Pancreas (tissue), 10 donors: ENCODE data around the gene MT1F. TPM values are rescaled to one million over a fixed set of nuclear protein-coding genes. Genes with fewer than 3 reads are reported as not detected.

Source experiments
- ATAC-seq, 4 donors: fragments of 200-7000 bp; cut with Tn5 transposase; one replicate each; pipeline versions ENCODE4 v1.8.0 to v1.9.1; 2020; ENCODE audit warnings: mild to moderate bottlenecking in 4 of 4, moderate library complexity in 4 of 4
- DNase-seq, 6 donors: peaks; one replicate each; pipeline ENCODE4 v3.0.0-alpha.2; 2020
- FAIRE-seq: peaks from 2 replicates; lab custom pipeline; 2012; peaks lifted over from hg19 to GRCh38; lab: Jason Lieb, UNC
- H3K27ac ChIP-seq, 4 donors: fragments of 200-600 bp; sonication (generic); 1 replicate in 3 of 4; 2 replicates in 1 of 4; pipeline versions ENCODE4 v1.5.0 to v1.8.0; 2020
- H3K27me3 ChIP-seq, 4 donors: fragments of 200-600 bp; one replicate each; pipeline ENCODE4 v1.8.0; 2021
- H3K36me3 ChIP-seq, 3 donors: fragments of 200-600 bp; sonication (generic) in 1 of 3; one replicate each; pipeline versions ENCODE4 v1.5.0 to v1.8.0; 2020 to 2021
- H3K4me1 ChIP-seq, 3 donors: fragments of 200-600 bp; one replicate each; pipeline ENCODE4 v1.8.0; 2021
- H3K4me3 ChIP-seq, 4 donors: fragments of 200-600 bp; sonication (generic) in 2 of 4; one replicate each; pipeline versions ENCODE4 v1.5.0 to v1.8.0; 2020 to 2021
- H3K9me3 ChIP-seq, 4 donors: fragments of 200-600 bp; one replicate each; pipeline ENCODE4 v1.8.0; 2021
- CTCF ChIP-seq, 4 donors: fragments of 200-600 bp; sonication (generic) in 3 of 4; IDR thresholded peaks; one replicate each; pipeline versions ENCODE4 v1.5.0 to v1.8.0; 2021; ENCODE audit warnings: antibody characterized with exemption in 4 of 4
- WGBS, 2 donors: extraction: QIAGEN DNeasy Blood & Tissue Kit; methylation state at CpG; one replicate each; pipeline ENCODE4 v1.1.7; 2013; 5-methylcytosine and 5-hydroxymethylcytosine counted together
- intact Hi-C, 3 donors: fragments of 100-400 bp; cut with DNase I; formaldehyde crosslinking; loops; one replicate each; pipeline versions ENCODE4 v1.11.1 to v1.14.2; 2022
- polyA plus RNA-seq, 2 donors: library from polyadenylated mRNA; stranded (reverse); fragments of 200-250 nt; gene quantifications; one replicate each; pipeline ENCODE4 v1.2.3, GENCODE V29; 2013
- total RNA-seq, 6 donors: library from RNA; stranded (reverse); fragmentation: NEBNext Ultra II Directional in 4 of 6; extraction: Animal tissue kit (Norgen Biotek cat#: 25700) in 4 of 6; gene quantifications; one replicate each; pipeline versions ENCODE4 v1.2.1 to v1.2.4, GENCODE V29; 2021 to 2023
- donor health status: healthy with polysubstance abuse.
- donor health status: DM: no; HTN: no; CAD: no; lungs with moderate emphysema.
- donor health status: DM: no; HTN: no; CAD: no.
- donor health status: control.
- donor health status: control.
- donor health status: Bipolar disorder and iron deficiency.
- donor health status: DM: yes; HTN: yes; CAD: no.
- donor health status: DM: no; HTN: no; CAD: no.
- donor health status: DM: no; HTN: no; CAD: no.
- donor health status: DM: yes; HTN: yes; CAD: no.

MT1F gene
- total and polyA plus RNA-seq, 8 donors = 29.1 to 201 (median 48.3) TPM

GRCh38 chr16:56633535-56633934 is 24.2 kb upstream of the MT1F start:
- H3K36me3 ChIP-seq = no peaks in the 10 kb centered on the region
- H3K9me3 ChIP-seq = no peaks in the 10 kb centered on the region
- no peak for DNase-seq
- intact Hi-C loops = no loop called here
- no peak for TF ChIP-seq CTCF (IDR thresholded peaks at IDR 0.05)
- no peak overlapping the region for H3K4me3 ChIP-seq
- no peak for FAIRE-seq
- H3K4me1 ChIP-seq = peaks cover 0 to 3% (median 1%) of the 10 kb centered on the region in 3 donors
- WGBS, 2 donors = 61 to 67% methylated on average over 7 of the region's 7 CpGs
- H3K27ac ChIP-seq = no peak overlapping the region
- no peaks in the 10 kb centered on the region for H3K27me3 ChIP-seq
- ATAC-seq = no peak

- 74 to 75% methylated on average over 47 of the region's 47 CpGs for WGBS, 2 donors
- no peak for TF ChIP-seq CTCF (IDR thresholded peaks at IDR 0.05)
- Histone ChIP-seq H3K9me3 (no peaks in the 10 kb centered on the region), H3K27ac (no peak overlapping the region), H3K36me3 (no peaks in the 10 kb centered on the region), H3K4me3 (no peak overlapping the region), H3K4me1 (peaks cover 0 to 12% (median 8%) of the 10 kb centered on the region in 3 donors), H3K27me3 (no peaks in the 10 kb centered on the region)
- no peak for ATAC-seq
- intact Hi-C loops = no loop called here
- no peak for DNase-seq
- no peak for FAIRE-seq
Measured at GRCh38 chr16:56634715-56635440, 22.9 kb upstream of the MT1F start.

DNA sequence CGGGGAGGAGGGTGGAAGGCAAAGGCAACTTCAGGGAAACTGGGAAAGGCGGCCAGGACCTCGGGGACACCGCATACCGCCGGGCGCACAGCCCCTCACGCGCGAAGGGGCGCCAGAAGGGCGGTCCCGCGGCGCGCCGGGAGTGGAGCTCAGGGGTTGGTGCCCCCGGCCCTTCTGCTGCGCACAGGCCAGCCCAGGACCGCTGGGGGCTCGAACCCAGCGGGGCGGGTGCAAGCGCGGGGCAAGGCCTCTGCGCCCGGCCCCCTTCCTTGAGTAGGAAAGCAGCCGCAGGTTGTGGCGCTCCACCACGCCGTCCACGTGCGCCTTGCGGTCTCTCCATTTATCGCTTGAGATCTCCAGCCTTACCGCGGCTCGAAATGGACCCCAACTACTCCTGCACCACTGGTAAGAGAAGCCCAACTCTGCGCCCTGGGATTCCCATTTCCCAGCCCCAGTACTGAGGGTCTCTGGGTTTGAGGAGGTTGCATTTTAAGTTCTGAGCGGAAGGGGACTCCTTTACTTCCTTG is 22.3 kb upstream of the MT1F start:
- no peak for FAIRE-seq
- no peak for DNase-seq
- Histone ChIP-seq H3K4me3 (no peak overlapping the region), H3K27ac (no peak overlapping the region), H3K36me3 (no peaks in the 10 kb centered on the region), H3K27me3 (no peaks in the 10 kb centered on the region), H3K9me3 (no peaks in the 10 kb centered on the region), H3K4me1 (peaks cover 0 to 12% (median 8%) of the 10 kb centered on the region in 3 donors)
- no peak for ATAC-seq
- intact Hi-C loops = no loop called here
- TF ChIP-seq CTCF (IDR thresholded peaks at IDR 0.05) = no peak
- WGBS, 2 donors = 74 to 81% methylated on average over 24 to 40 of the region's 40 CpGs

GRCh38 chr16:56636616-56637413 is 20.9 kb upstream of the MT1F start:
- H3K27me3 ChIP-seq = no peaks in the 10 kb centered on the region
- WGBS, 2 donors = 85 to 90% methylated on average over 9 of the region's 9 CpGs
- DNase-seq (no peak), ATAC-seq (no peak), FAIRE-seq (no peak)
- no peak overlapping the region for H3K4me3 ChIP-seq
- H3K9me3 ChIP-seq = no peaks in the 10 kb centered on the region
- H3K36me3 ChIP-seq = no peaks in the 10 kb centered on the region
- peaks cover 0 to 12% (median 8%) of the 10 kb centered on the region in 3 donors for H3K4me1 ChIP-seq
- intact Hi-C loops = no loop called here
- no peak for TF ChIP-seq CTCF (IDR thresholded peaks at IDR 0.05)
- no peak overlapping the region for H3K27ac ChIP-seq
